A549 (cell line): ENCODE results near the gene GPAM.

Experiments used
- CHD2 ChIP-seq: fragments of 150-350 bp; IDR thresholded peaks from 2 replicates; pipeline ENCODE4 v1.6.1; 2014; ENCODE audit warnings: low read length; ENCODE audit not compliant: partially characterized antibody
- EP300 ChIP-seq, 2 experiments: fragments of >200 bp; sonication (Bioruptor Twin); formaldehyde crosslinking; IDR thresholded peaks; 2 replicates in 1 of 2; 3 replicates in 1 of 2; pipeline ENCODE4 v1.6.1; 2016 to 2017
- POLR2A ChIP-seq: IDR thresholded peaks from 2 replicates; pipeline ENCODE4 v1.6.1; 2012; ENCODE audit warnings: mild to moderate bottlenecking, low read length
- SMC3 ChIP-seq: fragments of >200 bp; sonication (Bioruptor Twin); formaldehyde crosslinking; IDR thresholded peaks from 3 replicates; pipeline ENCODE4 v1.6.1; 2018; ENCODE audit warnings: inconsistent platforms
- TF ChIP-seq, protein P1 (sequence below): fragments of >200 bp; sonication (Bioruptor Twin); formaldehyde crosslinking; IDR thresholded peaks from 3 replicates; pipeline ENCODE4 v1.5.1; 2016
- TF ChIP-seq, protein P2 (sequence below): fragments of 450-650 bp; IDR thresholded peaks from 2 replicates; pipeline ENCODE4 v1.6.1; 2014; ENCODE audit warnings: antibody characterized with exemption

DNA sequence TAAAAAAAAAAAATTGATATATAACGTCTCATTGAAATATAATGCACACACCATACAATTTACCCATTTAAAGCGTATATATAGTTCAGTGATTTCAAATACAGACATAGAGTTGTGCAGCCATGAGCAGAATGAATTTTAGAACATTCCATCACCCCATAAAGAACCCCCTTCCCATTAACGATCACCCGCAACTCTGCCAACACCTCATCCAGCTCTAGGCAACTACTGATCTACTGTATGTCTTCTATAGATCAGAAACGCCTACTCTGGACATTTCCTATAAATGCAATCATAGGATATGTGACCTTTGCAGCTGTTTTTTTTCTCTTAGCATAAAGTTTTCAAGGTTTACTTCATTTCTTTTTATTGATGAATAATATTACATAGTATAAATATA lies 33.4 kb upstream of the GPAM start:
- TF ChIP-seq, protein P1, sequence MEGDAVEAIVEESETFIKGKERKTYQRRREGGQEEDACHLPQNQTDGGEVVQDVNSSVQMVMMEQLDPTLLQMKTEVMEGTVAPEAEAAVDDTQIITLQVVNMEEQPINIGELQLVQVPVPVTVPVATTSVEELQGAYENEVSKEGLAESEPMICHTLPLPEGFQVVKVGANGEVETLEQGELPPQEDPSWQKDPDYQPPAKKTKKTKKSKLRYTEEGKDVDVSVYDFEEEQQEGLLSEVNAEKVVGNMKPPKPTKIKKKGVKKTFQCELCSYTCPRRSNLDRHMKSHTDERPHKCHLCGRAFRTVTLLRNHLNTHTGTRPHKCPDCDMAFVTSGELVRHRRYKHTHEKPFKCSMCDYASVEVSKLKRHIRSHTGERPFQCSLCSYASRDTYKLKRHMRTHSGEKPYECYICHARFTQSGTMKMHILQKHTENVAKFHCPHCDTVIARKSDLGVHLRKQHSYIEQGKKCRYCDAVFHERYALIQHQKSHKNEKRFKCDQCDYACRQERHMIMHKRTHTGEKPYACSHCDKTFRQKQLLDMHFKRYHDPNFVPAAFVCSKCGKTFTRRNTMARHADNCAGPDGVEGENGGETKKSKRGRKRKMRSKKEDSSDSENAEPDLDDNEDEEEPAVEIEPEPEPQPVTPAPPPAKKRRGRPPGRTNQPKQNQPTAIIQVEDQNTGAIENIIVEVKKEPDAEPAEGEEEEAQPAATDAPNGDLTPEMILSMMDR = no peak
- TF ChIP-seq, protein P2, sequence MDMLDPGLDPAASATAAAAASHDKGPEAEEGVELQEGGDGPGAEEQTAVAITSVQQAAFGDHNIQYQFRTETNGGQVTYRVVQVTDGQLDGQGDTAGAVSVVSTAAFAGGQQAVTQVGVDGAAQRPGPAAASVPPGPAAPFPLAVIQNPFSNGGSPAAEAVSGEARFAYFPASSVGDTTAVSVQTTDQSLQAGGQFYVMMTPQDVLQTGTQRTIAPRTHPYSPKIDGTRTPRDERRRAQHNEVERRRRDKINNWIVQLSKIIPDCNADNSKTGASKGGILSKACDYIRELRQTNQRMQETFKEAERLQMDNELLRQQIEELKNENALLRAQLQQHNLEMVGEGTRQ = no peak
- TF ChIP-seq POLR2A = no peak
- TF ChIP-seq SMC3 = no peak
- TF ChIP-seq EP300 (IDR thresholded peaks at IDR 0.05) = no peak
- no peak for TF ChIP-seq CHD2
